Left lung (tissue), 10 donors: ENCODE data around the gene CALN1. TPM values are rescaled to one million over a fixed set of nuclear protein-coding genes. Genes with fewer than 3 reads are reported as not detected.

Experiments used
- ATAC-seq: fragments of 200-7000 bp; cut with Tn5 transposase; one replicate; pipeline ENCODE4 v1.9.1; 2020; ENCODE audit warnings: moderate library complexity
- DNase-seq, 4 donors: peaks; one replicate each; pipeline ENCODE4 v3.0.0-alpha.2; 2013 to 2020
- H3K27ac ChIP-seq, 2 donors: fragments of 200-600 bp; sonication (generic) in 1 of 2; one replicate each; pipeline versions ENCODE4 v1.5.0 to v1.8.0; 2020 to 2021
- H3K27me3 ChIP-seq, 2 donors: fragments of 200-600 bp; sonication (generic) in 1 of 2; one replicate each; pipeline versions ENCODE4 v1.5.0 to v1.8.0; 2020 to 2021
- H3K36me3 ChIP-seq, 2 donors: fragments of 200-600 bp; sonication (generic) in 1 of 2; one replicate each; pipeline versions ENCODE4 v1.5.0 to v1.8.0; 2020 to 2021
- H3K4me1 ChIP-seq, 2 donors: fragments of 200-600 bp; one replicate each; pipeline ENCODE4 v1.8.0; 2021
- H3K4me3 ChIP-seq, 2 donors: fragments of 200-600 bp; sonication (generic) in 1 of 2; one replicate each; pipeline versions ENCODE4 v1.5.0 to v1.8.0; 2020 to 2021; ENCODE audit warnings: mild to moderate bottlenecking in 1 of 2
- H3K9me3 ChIP-seq, 2 donors: fragments of 200-600 bp; sonication (generic) in 1 of 2; one replicate each; pipeline versions ENCODE4 v1.5.0 to v1.8.0; 2020 to 2021
- intact Hi-C, 2 donors: fragments of 100-400 bp; cut with DNase I; formaldehyde crosslinking; loops; one replicate each; pipeline versions ENCODE4 v1.11.2 to v1.14.2; 2022
- polyA plus RNA-seq, 6 donors: library from polyadenylated mRNA; unstranded; fragments of 120-200 nt; gene quantifications; one replicate each; pipeline ENCODE4 v1.2.1, GENCODE V29; 2013; ENCODE audit not compliant: insufficient read length in 6 of 6
- total RNA-seq, 2 donors: library from RNA; stranded (reverse); fragmentation: NEBNext Ultra II Directional; extraction: Animal tissue kit (Norgen Biotek cat#: 25700); gene quantifications; one replicate each; pipeline ENCODE4 v1.2.1, GENCODE V29; 2021
- TF ChIP-seq, protein P1 (sequence below), 2 donors: fragments of 200-600 bp; sonication (generic) in 1 of 2; IDR thresholded peaks; one replicate each; pipeline versions ENCODE4 v1.5.0 to v1.8.0; 2021; ENCODE audit warnings: antibody characterized with exemption in 2 of 2
- donor health status: DM: no; HTN: yes; CAD: no.
- donor health status: DM: no; HTN: no; CAD: no.

The CALN1 gene
- total and polyA plus RNA-seq, 8 donors: 0.10 to 0.52 (median 0.26) TPM; not detected in 2

DNA sequence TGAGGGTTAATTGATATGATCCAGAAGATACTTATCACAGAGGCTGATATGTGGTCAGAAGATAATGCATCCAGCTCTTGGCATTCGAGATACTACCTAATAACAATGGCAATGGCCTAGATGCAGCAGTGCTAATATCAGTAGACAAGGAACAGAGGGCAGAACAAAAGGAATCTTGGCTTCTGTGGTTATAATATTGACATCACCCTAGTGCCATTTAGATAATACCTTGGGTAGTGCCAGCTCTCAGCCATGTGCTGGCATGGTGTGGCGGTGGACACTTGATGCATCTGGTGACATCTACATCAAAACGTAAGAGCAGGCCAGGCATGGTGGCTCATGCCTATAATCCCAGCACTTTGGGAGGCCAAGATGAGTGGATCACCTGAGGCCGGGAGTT lies 101.8 kb downstream of the CALN1 start:
- DNase-seq (no peak), ATAC-seq (no peak)
- no peaks in the 10 kb centered on the region for H3K27me3 ChIP-seq
- H3K4me3 ChIP-seq: no peak overlapping the region
- H3K9me3 ChIP-seq: no peaks in the 10 kb centered on the region
- TF ChIP-seq, protein P1, sequence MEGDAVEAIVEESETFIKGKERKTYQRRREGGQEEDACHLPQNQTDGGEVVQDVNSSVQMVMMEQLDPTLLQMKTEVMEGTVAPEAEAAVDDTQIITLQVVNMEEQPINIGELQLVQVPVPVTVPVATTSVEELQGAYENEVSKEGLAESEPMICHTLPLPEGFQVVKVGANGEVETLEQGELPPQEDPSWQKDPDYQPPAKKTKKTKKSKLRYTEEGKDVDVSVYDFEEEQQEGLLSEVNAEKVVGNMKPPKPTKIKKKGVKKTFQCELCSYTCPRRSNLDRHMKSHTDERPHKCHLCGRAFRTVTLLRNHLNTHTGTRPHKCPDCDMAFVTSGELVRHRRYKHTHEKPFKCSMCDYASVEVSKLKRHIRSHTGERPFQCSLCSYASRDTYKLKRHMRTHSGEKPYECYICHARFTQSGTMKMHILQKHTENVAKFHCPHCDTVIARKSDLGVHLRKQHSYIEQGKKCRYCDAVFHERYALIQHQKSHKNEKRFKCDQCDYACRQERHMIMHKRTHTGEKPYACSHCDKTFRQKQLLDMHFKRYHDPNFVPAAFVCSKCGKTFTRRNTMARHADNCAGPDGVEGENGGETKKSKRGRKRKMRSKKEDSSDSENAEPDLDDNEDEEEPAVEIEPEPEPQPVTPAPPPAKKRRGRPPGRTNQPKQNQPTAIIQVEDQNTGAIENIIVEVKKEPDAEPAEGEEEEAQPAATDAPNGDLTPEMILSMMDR (IDR thresholded peaks at IDR 0.05): no peak
- H3K4me1 ChIP-seq: no peaks in the 10 kb centered on the region
- H3K27ac ChIP-seq: no peak overlapping the region
- no peaks in the 10 kb centered on the region for H3K36me3 ChIP-seq
- intact Hi-C loops: no loop called here

DNA sequence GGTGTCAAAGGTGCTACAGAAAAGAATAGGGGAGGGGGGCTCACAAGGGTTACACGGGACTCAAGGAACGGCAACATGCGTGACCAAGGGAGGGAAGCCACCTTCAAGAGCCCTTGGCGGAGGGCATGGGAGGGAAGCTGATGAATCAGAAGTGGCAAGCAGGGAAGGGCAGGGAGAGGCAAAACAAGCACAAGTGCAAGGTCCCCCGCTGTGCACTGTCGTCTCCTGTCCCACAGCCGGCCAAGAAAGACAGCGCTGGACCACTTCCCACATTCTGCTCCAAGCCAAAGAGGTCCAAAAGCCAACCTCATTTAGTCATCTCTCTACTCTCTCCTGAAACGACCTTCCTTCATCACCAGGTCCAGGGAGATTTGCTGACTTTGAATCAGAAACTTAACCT lies 102.7 kb downstream of the CALN1 start:
- intact Hi-C loops: no loop called here
- H3K27ac ChIP-seq: no peak overlapping the region
- DNase-seq (no peak), ATAC-seq (no peak)
- H3K36me3 ChIP-seq: no peaks in the 10 kb centered on the region
- H3K9me3 ChIP-seq: no peaks in the 10 kb centered on the region
- no peak overlapping the region for H3K4me3 ChIP-seq
- no peaks in the 10 kb centered on the region for H3K27me3 ChIP-seq
- H3K4me1 ChIP-seq: no peaks in the 10 kb centered on the region
- TF ChIP-seq, protein P1 (IDR thresholded peaks at IDR 0.05): no peak

DNA sequence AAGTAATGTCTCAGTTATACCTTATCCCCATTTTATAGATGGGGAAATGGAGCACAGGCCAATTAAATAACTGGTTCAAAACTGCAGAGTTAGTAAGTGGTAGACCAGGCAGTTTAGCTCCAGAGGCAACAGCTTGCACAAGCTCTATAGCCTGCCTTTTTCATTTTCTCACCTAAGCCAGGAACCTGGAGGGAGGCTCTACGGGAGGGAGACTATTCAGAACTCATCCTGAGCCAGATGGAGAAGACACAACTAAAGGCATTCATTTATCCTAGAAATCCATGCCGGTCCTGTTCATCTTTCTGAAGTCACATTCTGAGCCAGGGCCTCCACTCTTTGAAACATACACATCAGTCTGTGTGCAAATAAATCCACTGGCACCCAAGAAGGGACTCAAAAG lies 103.2 kb downstream of the CALN1 start:
- H3K4me3 ChIP-seq: no peak overlapping the region
- DNase-seq: no peak
- ATAC-seq: no peak
- H3K9me3 ChIP-seq: no peaks in the 10 kb centered on the region
- H3K36me3 ChIP-seq: no peaks in the 10 kb centered on the region
- no peaks in the 10 kb centered on the region for H3K4me1 ChIP-seq
- H3K27me3 ChIP-seq: no peaks in the 10 kb centered on the region
- TF ChIP-seq, protein P1 (IDR thresholded peaks at IDR 0.05): no peak
- H3K27ac ChIP-seq: no peak overlapping the region
- intact Hi-C loops: no loop called here

GRCh38 chr7:72307566-72307965 lies 104.6 kb downstream of the CALN1 start:
- no peak overlapping the region for H3K27ac ChIP-seq
- no peak overlapping the region for H3K4me3 ChIP-seq
- intact Hi-C loops: no loop called here
- DNase-seq: no peak
- no peaks in the 10 kb centered on the region for H3K27me3 ChIP-seq
- no peak for ATAC-seq
- TF ChIP-seq, protein P1 (IDR thresholded peaks at IDR 0.05): no peak
- H3K4me1 ChIP-seq: no peaks in the 10 kb centered on the region
- no peaks in the 10 kb centered on the region for H3K36me3 ChIP-seq
- no peaks in the 10 kb centered on the region for H3K9me3 ChIP-seq

DNA sequence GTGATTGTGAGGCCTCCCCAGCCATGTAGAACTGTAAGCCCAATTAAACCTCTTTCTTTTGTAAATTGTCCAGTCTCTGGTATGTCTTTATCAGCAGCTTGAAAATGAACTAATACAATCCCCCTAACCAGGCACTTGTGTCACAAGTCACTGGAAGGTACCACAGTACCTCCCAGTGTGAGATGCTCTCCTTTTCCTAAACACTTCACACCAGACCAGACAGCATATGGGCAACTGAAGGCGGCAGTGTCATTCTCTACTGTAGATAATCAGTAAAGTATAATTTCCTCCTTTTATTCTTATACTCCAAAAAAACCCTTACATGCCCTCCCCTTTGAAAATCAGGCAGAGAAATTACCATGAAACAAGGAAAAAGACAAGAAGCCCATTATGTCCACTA lies 113.2 kb downstream of the CALN1 start:
- ATAC-seq (no peak), DNase-seq (no peak)
- no peaks in the 10 kb centered on the region for H3K9me3 ChIP-seq
- intact Hi-C loops: no loop called here
- no peaks in the 10 kb centered on the region for H3K27me3 ChIP-seq
- no peaks in the 10 kb centered on the region for H3K36me3 ChIP-seq
- H3K4me1 ChIP-seq: no peaks in the 10 kb centered on the region
- no peak overlapping the region for H3K4me3 ChIP-seq
- H3K27ac ChIP-seq: no peak overlapping the region
- TF ChIP-seq, protein P1 (IDR thresholded peaks at IDR 0.05): no peak
